GM23338 (cell line): ENCODE results near the gene GLB1L3. TPM values are rescaled to one million over a fixed set of nuclear protein-coding genes. Genes with fewer than 3 reads are reported as not detected.

ENCODE experiments used
- polyA plus RNA-seq: library from polyadenylated mRNA; unstranded; fragments of >200 nt; fragmentation: Nextera tagmentation; extraction: Ambion mirVana; gene quantifications from 2 replicates; pipeline ENCODE4 v1.2.1, GENCODE V29; 2016
- total RNA-seq: library from RNA; depleted of rRNA; stranded (reverse); fragments of >200 nt; shearing (Covaris generic); gene quantifications from 2 replicates; pipeline ENCODE4 v1.2.3, GENCODE V29; 2014; rRNA removed

The GLB1L3 gene
- total and polyA plus RNA-seq, 2 experiments from 2014 or later, result 28.8 to 33.1 TPM

Other genes with a start within 250 kb of the GLB1L3 start
- 41.5 and 44.8 TPM in 2 replicates for gene JAM3, start 207.3 kb upstream of the GLB1L3 start, total RNA-seq
- gene JAM3, start 207.3 kb upstream of the GLB1L3 start, polyA plus RNA-seq, result 13.1 and 14.1 TPM in 2 replicates
- 48.9 and 49.8 TPM in 2 replicates for gene NCAPD3, start 52.4 kb upstream of the GLB1L3 start, total RNA-seq
- 32.1 and 37.1 TPM in 2 replicates for gene NCAPD3, start 52.4 kb upstream of the GLB1L3 start, polyA plus RNA-seq
- 29.1 and 30.3 TPM in 2 replicates for gene VPS26B, start 51.7 kb upstream of the GLB1L3 start, total RNA-seq
- 9.2 and 10.1 TPM in 2 replicates for gene VPS26B, start 51.7 kb upstream of the GLB1L3 start, polyA plus RNA-seq
- gene THYN1, start 23.0 kb upstream of the GLB1L3 start, total RNA-seq, result 91.0 and 116 TPM in 2 replicates
- gene THYN1, start 23.0 kb upstream of the GLB1L3 start, polyA plus RNA-seq, result 183 and 216 TPM in 2 replicates
- 62.3 and 65.4 TPM in 2 replicates for gene ACAD8, start 22.8 kb upstream of the GLB1L3 start, total RNA-seq
- 42.8 and 43.2 TPM in 2 replicates for gene ACAD8, start 22.8 kb upstream of the GLB1L3 start, polyA plus RNA-seq
- 9.8 and 12.3 TPM in 2 replicates for gene GLB1L2, start 55.6 kb downstream of the GLB1L3 start, total RNA-seq
- gene GLB1L2, start 55.6 kb downstream of the GLB1L3 start, polyA plus RNA-seq, result 2.9 and 3.3 TPM in 2 replicates
- 24.8 and 28.3 TPM in 2 replicates for gene B3GAT1, start 135.9 kb downstream of the GLB1L3 start, total RNA-seq
- 4.3 and 4.8 TPM in 2 replicates for gene B3GAT1, start 135.9 kb downstream of the GLB1L3 start, polyA plus RNA-seq